Choroid plexus epithelial cell (primary cell): ENCODE measurements around the gene FCHO1.

Experiments used
- DNase-seq: peaks from one replicate; pipeline ENCODE4 v3.0.0-alpha.2; 2010; ENCODE audit warnings: low read depth
- H3K4me3 ChIP-seq: 2 replicates; pipeline ENCODE4 v1.5.1; 2011; ENCODE audit warnings: low read depth, mild to moderate bottlenecking, control low read depth, low read length, moderate library complexity
- TF ChIP-seq, protein P1 (sequence below): conservative IDR thresholded peaks from 2 replicates; pipeline ENCODE4 v1.5.1; 2011; ENCODE audit warnings: low read depth, mild to moderate bottlenecking, control low read depth, inconsistent platforms, low read length, moderate library complexity

Gene FCHO1

DNA sequence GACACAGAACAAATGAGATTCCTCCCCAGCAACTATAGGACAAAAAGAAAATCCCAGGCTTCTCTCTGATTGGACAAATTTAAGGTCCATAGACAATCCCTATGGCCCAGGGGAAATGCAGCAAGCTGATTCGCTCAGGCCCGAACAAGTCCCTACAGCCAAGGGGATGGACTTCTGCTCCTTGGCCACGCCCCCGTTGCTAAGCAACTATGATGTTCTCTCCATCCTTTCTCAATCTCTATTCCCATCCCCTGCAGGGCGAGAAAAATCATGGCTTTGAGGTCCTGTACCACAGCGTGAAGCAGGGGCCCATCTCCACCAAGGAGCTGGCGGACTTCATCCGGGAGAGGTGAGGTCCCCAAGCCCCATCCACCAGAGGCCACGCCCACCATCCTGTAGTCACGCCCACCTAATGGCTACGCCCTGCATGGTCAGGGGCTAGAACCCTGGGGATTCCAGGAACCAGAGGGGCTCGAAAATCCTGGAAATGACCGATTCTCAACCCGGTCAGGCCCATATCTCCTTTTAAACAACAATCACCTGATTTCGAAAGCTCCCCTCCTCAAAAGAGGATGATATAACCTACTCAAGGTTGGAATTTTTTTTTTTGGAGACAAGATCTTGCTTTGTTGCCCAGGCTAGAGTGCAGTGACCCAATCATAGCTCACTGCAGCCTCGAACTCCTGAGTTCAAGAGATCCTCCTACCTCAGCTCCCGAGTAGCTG, 11.4 kb downstream of the FCHO1 start:
- peak; percentile 91 for DNase-seq
- H3K4me3 ChIP-seq = no peak overlapping the region
- TF ChIP-seq, protein P1, sequence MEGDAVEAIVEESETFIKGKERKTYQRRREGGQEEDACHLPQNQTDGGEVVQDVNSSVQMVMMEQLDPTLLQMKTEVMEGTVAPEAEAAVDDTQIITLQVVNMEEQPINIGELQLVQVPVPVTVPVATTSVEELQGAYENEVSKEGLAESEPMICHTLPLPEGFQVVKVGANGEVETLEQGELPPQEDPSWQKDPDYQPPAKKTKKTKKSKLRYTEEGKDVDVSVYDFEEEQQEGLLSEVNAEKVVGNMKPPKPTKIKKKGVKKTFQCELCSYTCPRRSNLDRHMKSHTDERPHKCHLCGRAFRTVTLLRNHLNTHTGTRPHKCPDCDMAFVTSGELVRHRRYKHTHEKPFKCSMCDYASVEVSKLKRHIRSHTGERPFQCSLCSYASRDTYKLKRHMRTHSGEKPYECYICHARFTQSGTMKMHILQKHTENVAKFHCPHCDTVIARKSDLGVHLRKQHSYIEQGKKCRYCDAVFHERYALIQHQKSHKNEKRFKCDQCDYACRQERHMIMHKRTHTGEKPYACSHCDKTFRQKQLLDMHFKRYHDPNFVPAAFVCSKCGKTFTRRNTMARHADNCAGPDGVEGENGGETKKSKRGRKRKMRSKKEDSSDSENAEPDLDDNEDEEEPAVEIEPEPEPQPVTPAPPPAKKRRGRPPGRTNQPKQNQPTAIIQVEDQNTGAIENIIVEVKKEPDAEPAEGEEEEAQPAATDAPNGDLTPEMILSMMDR = no peak

GRCh38 chr19:17764348-17764747, 13.1 kb downstream of the FCHO1 start:
- DNase-seq = no peak
- TF ChIP-seq, protein P1 = no peak
- H3K4me3 ChIP-seq = no peak overlapping the region

GRCh38 chr19:17765069-17765618, 13.9 kb downstream of the FCHO1 start:
- TF ChIP-seq, protein P1 = no peak
- H3K4me3 ChIP-seq = no peak overlapping the region
- no peak for DNase-seq

GRCh38 chr19:17766543-17767131, 15.4 kb downstream of the FCHO1 start:
- H3K4me3 ChIP-seq = peak overlapping the region; percentile 39

DNA sequence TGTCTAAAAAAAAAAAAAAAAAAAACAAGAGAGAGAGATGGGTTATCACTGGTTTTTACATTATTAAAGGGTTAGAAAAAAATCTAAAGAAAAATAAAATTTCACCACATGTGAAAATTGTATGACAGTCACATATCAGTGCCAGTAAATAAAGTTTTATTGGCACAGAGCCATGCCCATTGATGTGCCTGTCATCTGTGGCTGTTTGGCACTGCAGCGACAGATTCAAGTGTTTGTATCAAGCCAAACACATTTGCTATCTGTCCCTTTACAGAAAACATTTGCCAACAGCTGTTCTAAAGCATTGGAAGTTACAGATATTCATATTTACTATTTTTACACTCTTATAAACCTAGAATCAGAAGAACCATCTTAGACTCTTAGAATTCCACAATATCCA, 16.3 kb downstream of the FCHO1 start:
- no peak for DNase-seq
- no peak overlapping the region for H3K4me3 ChIP-seq
- TF ChIP-seq, protein P1 = no peak

More at GRCh38 chr19:17766543-17767131, 15.4 kb downstream of the FCHO1 start:
- TF ChIP-seq, protein P1 = peak; percentile 98
- peak; percentile 91 for DNase-seq

DNA sequence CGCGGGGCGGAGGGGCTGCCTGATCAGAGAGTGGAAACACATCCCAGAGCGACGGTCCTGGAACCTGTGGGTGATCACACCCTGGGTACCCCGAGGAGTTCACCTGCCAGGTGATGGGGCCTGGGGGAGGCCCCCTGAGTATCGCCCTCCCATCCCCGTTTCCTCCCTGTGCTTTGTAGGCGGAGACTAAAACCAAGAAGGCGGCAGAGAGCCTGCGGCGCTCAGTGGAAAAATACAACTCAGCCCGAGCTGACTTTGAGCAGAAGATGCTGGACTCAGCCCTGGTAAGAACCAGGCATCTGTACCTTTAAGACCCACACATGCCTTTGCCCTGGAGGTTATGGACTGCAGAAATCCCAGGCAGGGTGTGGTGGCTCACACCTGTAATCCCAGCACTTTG, 19.3 kb downstream of the FCHO1 start:
- TF ChIP-seq, protein P1 = no peak
- no peak for DNase-seq
- no peak overlapping the region for H3K4me3 ChIP-seq
